IMR-90 (cell line): ENCODE measurements around the gene ENPP3. TPM values are rescaled to one million over a fixed set of nuclear protein-coding genes. Genes with fewer than 3 reads are reported as not detected.

ENCODE experiments used
- ATAC-seq: fragments of 200-7000 bp; cut with Tn5 transposase; 2 replicates; pipeline ENCODE4 v1.9.1; 2020; ENCODE audit warnings: low read depth, mild to moderate bottlenecking, moderate library complexity
- BruUV-seq: library from RNA; stranded (reverse); fragments of 400-500 nt; replicated peaks from 2 replicates; lab custom pipeline; 2021; lab: Mats Ljungman, UMichigan
- CTCF ChIA-PET: fragments of 300-600 bp; formaldehyde crosslinking; extraction: SDS; loops from one replicate; lab custom pipeline; 2021; ENCODE audit warnings: antibody characterized with exemption; lab: Yijun Ruan, JAX
- POLR2A ChIA-PET: fragments of 300-600 bp; sonication (Branson Sonifier 250); formaldehyde crosslinking; loops from one replicate; lab custom pipeline; 2022; ENCODE audit warnings: antibody characterized with exemption; ENCODE audit not compliant: unreplicated experiment; lab: Charles Lee
- DNase-seq: peaks from one replicate; pipeline ENCODE4 v3.0.0; 2013
- H2AFZ ChIP-seq: replicated peaks from 2 replicates; pipeline ENCODE3; 2013; ENCODE audit warnings: low read length, mild to moderate bottlenecking; ENCODE audit not compliant: poor library complexity
- H2AK5ac ChIP-seq: 2 replicates; pipeline ENCODE4 v1.6.1; 2013; ENCODE audit warnings: low read depth, low read length, inconsistent platforms
- H2AK9ac ChIP-seq: replicated peaks from 2 replicates; pipeline ENCODE3; 2013; ENCODE audit warnings: mild to moderate bottlenecking, low read depth, low read length, moderate library complexity; ENCODE audit not compliant: poor library complexity
- H2BK120ac ChIP-seq: 2 replicates; pipeline ENCODE4 v1.6.1; 2013; ENCODE audit warnings: low read depth, low read length, inconsistent platforms
- H2BK15ac ChIP-seq: 3 replicates; pipeline ENCODE4 v1.6.1; 2013; ENCODE audit warnings: low read depth, low read length, inconsistent platforms
- H2BK20ac ChIP-seq: 2 replicates; pipeline ENCODE4 v1.6.1; 2013; ENCODE audit warnings: low read depth, mild to moderate bottlenecking, inconsistent platforms, low read length, moderate library complexity
- H2BK5ac ChIP-seq: 2 replicates; pipeline ENCODE4 v1.6.1; 2013; ENCODE audit warnings: mild to moderate bottlenecking, low read depth, low read length, inconsistent platforms; ENCODE audit not compliant: poor library complexity, severe bottlenecking
- H3K14ac ChIP-seq: replicated peaks from 2 replicates; pipeline ENCODE4 v1.6.1; 2013; ENCODE audit warnings: low read depth, low read length, inconsistent platforms
- H3K18ac ChIP-seq: 2 replicates; pipeline ENCODE4 v1.6.1; 2013; ENCODE audit warnings: low read depth, low read length, control low read depth
- H3K23ac ChIP-seq: 2 replicates; pipeline ENCODE4 v1.6.1; 2013; ENCODE audit warnings: low read depth, low read length, inconsistent platforms
- H3K27ac ChIP-seq: 2 replicates; pipeline ENCODE4 v1.5.1; 2013; ENCODE audit warnings: mild to moderate bottlenecking, control low read depth, low read length; ENCODE audit not compliant: insufficient read depth
- H3K27me3 ChIP-seq: 2 replicates; pipeline ENCODE4 v1.6.1; 2013; ENCODE audit warnings: low read length; ENCODE audit not compliant: control insufficient read depth, insufficient read depth
- H3K36me3 ChIP-seq: 2 replicates; pipeline ENCODE4 v1.6.1; 2013; ENCODE audit warnings: low read length, mixed read lengths; ENCODE audit not compliant: control insufficient read depth, insufficient read depth
- H3K4ac ChIP-seq: 2 replicates; pipeline ENCODE4 v1.6.1; 2013; ENCODE audit warnings: low read depth, low read length, inconsistent platforms
- H3K4me1 ChIP-seq: 2 replicates; pipeline ENCODE4 v1.6.1; 2013; ENCODE audit warnings: low read length, mixed read lengths; ENCODE audit not compliant: control insufficient read depth, insufficient read depth
- H3K4me2 ChIP-seq: 2 replicates; pipeline ENCODE4 v1.6.1; 2013; ENCODE audit warnings: low read depth, mild to moderate bottlenecking, control low read depth, low read length, moderate library complexity
- H3K4me3 ChIP-seq: 2 replicates; pipeline ENCODE4 v1.5.1; 2013; ENCODE audit warnings: low read depth, mild to moderate bottlenecking, control low read depth, low read length, moderate library complexity; ENCODE audit not compliant: insufficient read depth
- H3K56ac ChIP-seq: 2 replicates; pipeline ENCODE4 v1.6.1; 2013; ENCODE audit warnings: low read length, inconsistent platforms; ENCODE audit not compliant: insufficient read depth; ENCODE audit errors: extremely low read depth
- H3K79me1 ChIP-seq, 2 experiments: 2 replicates each; pipeline ENCODE4 v1.6.1; 2013; ENCODE audit warnings: low read length in 2 of 2, inconsistent platforms in 1 of 2, low read depth in 1 of 2
- H3K9ac ChIP-seq: 2 replicates; pipeline ENCODE4 v1.6.1; 2013; ENCODE audit warnings: low read depth, low read length, control low read depth
- H3K9me1 ChIP-seq: 2 replicates; pipeline ENCODE4 v1.6.1; 2013; ENCODE audit warnings: low read length, inconsistent platforms; ENCODE audit not compliant: insufficient read depth
- H3K9me3 ChIP-seq: 2 replicates; pipeline ENCODE4 v1.6.1; 2013; ENCODE audit warnings: low read length; ENCODE audit not compliant: control insufficient read depth, insufficient read depth
- H4K20me1 ChIP-seq: 2 replicates; pipeline ENCODE4 v1.6.1; 2013; ENCODE audit warnings: low read length, inconsistent platforms; ENCODE audit not compliant: insufficient read depth
- H4K5ac ChIP-seq: 2 replicates; pipeline ENCODE4 v1.6.1; 2013; ENCODE audit warnings: mild to moderate bottlenecking, low read depth, low read length, control low read depth
- H4K8ac ChIP-seq, 2 experiments: 2 replicates each; pipeline ENCODE4 v1.6.1; 2013; ENCODE audit warnings: low read depth in 2 of 2, low read length in 2 of 2, control low read depth in 1 of 2, inconsistent platforms in 1 of 2
- H4K91ac ChIP-seq: 2 replicates; pipeline ENCODE4 v1.6.1; 2013; ENCODE audit warnings: low read depth, low read length, inconsistent platforms; ENCODE audit not compliant: insufficient read depth
- BHLHE40 ChIP-seq: fragments of 150-350 bp; IDR thresholded peaks from 2 replicates; pipeline ENCODE4 v1.6.1; 2016; ENCODE audit warnings: mild to moderate bottlenecking, low read depth, low read length
- CEBPB ChIP-seq: IDR thresholded peaks from 2 replicates; pipeline ENCODE4 v1.6.1; 2012; ENCODE audit warnings: low read depth, low read length, improper control_type of control experiment
- CHD1 ChIP-seq: IDR thresholded peaks from 2 replicates; pipeline ENCODE4 v1.6.1; 2012; ENCODE audit warnings: low read depth, low read length, improper control_type of control experiment
- CTCF ChIP-seq: conservative IDR thresholded peaks from 2 replicates; pipeline ENCODE4 v1.5.1; 2012; ENCODE audit warnings: mild to moderate bottlenecking, low read depth, low read length, improper control_type of control experiment
- MAZ ChIP-seq: IDR thresholded peaks from 2 replicates; pipeline ENCODE4 v1.6.1; 2012; ENCODE audit warnings: low read depth, mild to moderate bottlenecking, low read length, improper control_type of control experiment, moderate library complexity, borderline replicate concordance
- MXI1 ChIP-seq: IDR thresholded peaks from 2 replicates; pipeline ENCODE4 v1.6.1; 2012; ENCODE audit warnings: low read depth, mild to moderate bottlenecking, low read length, moderate library complexity, borderline replicate concordance
- NFE2L2 ChIP-seq: fragments of 150-350 bp; IDR thresholded peaks from 2 replicates; pipeline ENCODE4 v1.6.1; 2016; ENCODE audit warnings: low read depth, mild to moderate bottlenecking, low read length
- POLR2A ChIP-seq: IDR thresholded peaks from 2 replicates; pipeline ENCODE4 v1.6.1; 2012; ENCODE audit warnings: mild to moderate bottlenecking, low read depth, low read length
- RAD21 ChIP-seq: IDR thresholded peaks from 2 replicates; pipeline ENCODE4 v1.6.1; 2012; ENCODE audit warnings: low read length, improper control_type of control experiment
- RCOR1 ChIP-seq: IDR thresholded peaks from 2 replicates; pipeline ENCODE4 v1.6.1; 2012; ENCODE audit warnings: mild to moderate bottlenecking, low read length, improper control_type of control experiment; ENCODE audit not compliant: insufficient replicate concordance
- RFX5 ChIP-seq: IDR thresholded peaks from 2 replicates; pipeline ENCODE4 v1.8.0; 2012; ENCODE audit warnings: low read depth, mild to moderate bottlenecking, low read length, moderate library complexity
- SMC3 ChIP-seq: fragments of 150-350 bp; IDR thresholded peaks from 2 replicates; pipeline ENCODE4 v1.6.1; 2016; ENCODE audit warnings: low read depth, mild to moderate bottlenecking, antibody characterized with exemption, low read length, moderate library complexity
- USF2 ChIP-seq: fragments of 150-350 bp; IDR thresholded peaks from 2 replicates; pipeline ENCODE4 v1.6.1; 2017; ENCODE audit warnings: mild to moderate bottlenecking, antibody characterized with exemption, low read length, low read depth
- WGBS, 2 experiments: methylation state at CpG; one replicate each; pipeline versions ENCODE4 v1.1.5 to v1.1.7; 2013; ENCODE audit warnings: missing lambda C conversion rate in 2 of 2; ENCODE audit not compliant: insufficient read length in 1 of 2; ENCODE audit errors: extremely low coverage in 2 of 2; 5-methylcytosine and 5-hydroxymethylcytosine counted together
- dilution Hi-C: fragments of 300-500 bp; cut with HindIII; formaldehyde crosslinking; loops from one replicate; pipeline ENCODE4 v1.14.3; 2018; ENCODE audit warnings: low sequenced_read_pairs; ENCODE audit not compliant: unreplicated experiment
- in situ Hi-C: fragments of 300-500 bp; cut with MboI; formaldehyde crosslinking; loops from 3 replicates; pipeline ENCODE4 v1.14.3; 2019; ENCODE audit warnings: low sequenced_read_pairs, inconsistent platforms, mixed read lengths
- intact Hi-C: fragments of 100-400 bp; cut with micrococcal nuclease; formaldehyde crosslinking; loops from 2 replicates; pipeline ENCODE4 v1.10.0; 2022
- polyA plus RNA-seq, 3 experiments: library from polyadenylated mRNA; depleted of rRNA; stranded (reverse); fragments of >200 nt; gene quantifications; 2 replicates each; pipeline ENCODE4 v1.2.3, GENCODE V29; 2012; ENCODE audit warnings: low replicate concordance in 1 of 3
- total RNA-seq: library from RNA; depleted of rRNA; stranded (reverse); fragments of >200 nt; gene quantifications from 2 replicates; pipeline ENCODE4 v1.2.3, GENCODE V29; 2012

Gene ENPP3
- total and polyA plus RNA-seq, 2 of the 4 experiments (the other 2 are of a cell fraction), result under 0.01 to 0.05 TPM

GRCh38 chr6:131663578-131664165 lies 26.6 kb downstream of the ENPP3 start:
- in situ Hi-C loops (no loop called here), dilution Hi-C loops (no loop called here), intact Hi-C loops (no loop called here)
- Histone ChIP-seq H3K4me1 (peaks cover 2% of the 10 kb centered on the region; the same call in 1 of the 2 replicates), H3K9me1 (peaks cover 3% of the 10 kb centered on the region; the same call in 1 of the 2 replicates), H2BK5ac (no peak overlapping the region), H4K5ac (no peak overlapping the region), H3K36me3 (no peaks in the 10 kb centered on the region), H3K23ac (no peak overlapping the region), H4K91ac (no peak overlapping the region), H2AFZ (no peak overlapping the region), H3K27ac (no peak overlapping the region), H3K56ac (no peak overlapping the region), H4K8ac (no peak overlapping the region), H2BK20ac (no peak overlapping the region), H3K14ac (no peak overlapping the region), H3K9me3 (no peaks in the 10 kb centered on the region), H3K27me3 (no peaks in the 10 kb centered on the region), H3K4ac (no peak overlapping the region), H2AK9ac (no peak overlapping the region), H3K9ac (no peak overlapping the region), H4K20me1 (no peaks in the 10 kb centered on the region), H2AK5ac (no peak overlapping the region), H3K4me3 (no peak overlapping the region), H3K18ac (no peak overlapping the region), H2BK15ac (no peak overlapping the region), H3K79me1 (no peaks in the 10 kb centered on the region), H2BK120ac (no peak overlapping the region), H3K4me2 (no peak overlapping the region)
- no TSS peak for BruUV-seq
- POLR2A ChIA-PET, result no interaction called here
- ATAC-seq (no peak), DNase-seq (no peak)
- CTCF ChIA-PET, result interaction anchor here (0.6 to 0.8 kb wide), 3 partner anchors 32 to 1290 kb away, joined by 3 to 4 read pairs (median 3); no protein-coding TSS in a partner anchor
- TF ChIP-seq BHLHE40 (no peak), RCOR1 (no peak), SMC3 (no peak), CTCF (no peak), RFX5 (no peak), POLR2A (no peak), MAZ (no peak), CHD1 (no peak), USF2 (no peak), MXI1 (no peak), RAD21 (no peak), NFE2L2 (no peak), CEBPB (no peak)
- no CpG with 5 or more reads among the region's 2 CpGs for WGBS, 2 experiments
